ENCODE measurements around the gene SELENOO.
A peak's percentile ranks its signal among the peaks of the same experiment; 100 is the strongest.
"Not testable (repeated sequence)": the region's sequence is repeated elsewhere in the genome, so short reads cannot be mapped to it uniquely, and the experiment has no call there.

Gene SELENOO

DNA sequence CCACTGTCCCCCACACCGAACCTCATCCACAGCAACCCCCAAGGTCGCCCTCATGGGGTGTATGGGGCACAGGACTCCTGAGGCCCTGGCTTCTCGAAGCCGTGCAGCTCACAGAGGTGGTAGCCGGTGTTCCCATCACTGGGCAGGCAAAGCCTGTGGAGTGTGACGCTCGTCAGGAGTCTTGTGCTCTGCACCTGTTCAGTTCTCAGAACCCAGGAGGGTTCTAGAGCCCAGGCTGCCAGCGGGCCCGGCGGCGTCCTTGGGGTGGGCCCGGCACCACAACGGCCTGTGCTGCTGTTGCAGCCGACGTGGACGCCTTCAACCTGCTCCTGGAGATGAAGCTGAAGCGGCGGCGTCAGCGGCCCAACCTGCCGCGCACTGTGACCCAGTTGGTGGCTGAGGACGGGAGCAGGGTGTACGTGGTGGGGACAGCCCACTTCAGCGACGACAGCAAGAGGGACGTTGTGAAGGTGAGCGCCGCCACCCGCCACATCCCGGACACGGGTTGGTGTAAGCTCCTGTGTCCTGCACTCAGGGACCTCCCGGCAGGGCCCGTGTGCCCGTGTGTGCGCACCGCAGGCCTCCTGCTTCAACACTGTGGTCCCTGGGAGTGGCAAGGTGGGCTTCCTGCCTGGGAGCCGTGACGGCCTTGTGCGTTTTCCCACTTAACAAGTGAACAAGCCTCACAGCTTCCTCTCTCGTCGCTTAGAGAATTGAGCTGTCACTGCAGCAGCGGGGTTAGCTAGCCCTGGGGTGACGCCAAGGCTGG, 6.6 kb upstream of the SELENOO start:
- in situ Hi-C loops (cut with MboI; ENCODE audit: low pct_unique_long_range_greater_than_20kb, low sequenced_read_pairs), result no loop called here
- no peak for DNase-seq

- no peak for DNase-seq
- in situ Hi-C loops (cut with MboI; ENCODE audit: low pct_unique_long_range_greater_than_20kb, low sequenced_read_pairs), result no loop called here
These were observed 4.6 kb upstream of the SELENOO start for GRCh38 chr22:50196256-50196655.

DNA sequence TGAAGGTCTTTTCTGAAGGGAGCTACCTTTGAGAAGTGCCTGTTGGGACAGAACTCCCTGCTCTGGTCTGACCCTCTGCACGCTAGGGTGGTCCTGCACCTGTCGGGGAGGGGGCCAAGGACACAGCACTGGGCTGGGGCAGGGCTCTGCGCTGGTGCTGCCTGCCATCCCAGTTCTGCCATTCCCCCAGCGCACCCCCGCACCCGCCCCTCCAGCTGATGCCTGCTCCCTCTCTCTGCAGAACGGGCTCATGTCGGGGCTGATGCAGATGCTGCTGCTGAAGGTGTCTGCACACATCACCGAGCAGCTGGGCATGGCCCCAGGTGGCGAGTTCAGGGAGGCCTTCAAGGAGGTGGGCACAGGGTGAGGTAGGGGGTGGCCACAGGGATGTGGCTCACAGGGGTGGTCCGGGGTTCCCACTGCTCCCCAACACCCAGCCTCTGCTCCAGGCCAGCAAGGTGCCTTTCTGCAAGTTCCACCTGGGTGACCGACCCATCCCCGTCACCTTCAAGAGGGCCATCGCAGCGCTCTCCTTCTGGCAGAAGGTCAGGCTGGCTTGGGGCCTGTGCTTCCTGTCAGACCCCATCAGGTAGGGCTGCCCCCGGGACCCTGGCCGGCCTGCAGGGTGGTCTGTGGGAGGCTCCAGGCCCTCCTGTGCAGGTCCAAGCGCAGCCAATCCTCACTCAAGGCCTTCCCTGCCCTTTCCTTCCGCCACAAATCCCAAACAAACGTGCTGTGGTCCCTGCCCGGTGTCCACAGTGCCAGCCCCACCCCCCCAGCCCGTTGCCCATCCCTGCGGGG, 3.6 kb upstream of the SELENOO start:
- in situ Hi-C loops (cut with MboI; ENCODE audit: low pct_unique_long_range_greater_than_20kb, low sequenced_read_pairs), result no loop called here
- no peak for DNase-seq

DNA sequence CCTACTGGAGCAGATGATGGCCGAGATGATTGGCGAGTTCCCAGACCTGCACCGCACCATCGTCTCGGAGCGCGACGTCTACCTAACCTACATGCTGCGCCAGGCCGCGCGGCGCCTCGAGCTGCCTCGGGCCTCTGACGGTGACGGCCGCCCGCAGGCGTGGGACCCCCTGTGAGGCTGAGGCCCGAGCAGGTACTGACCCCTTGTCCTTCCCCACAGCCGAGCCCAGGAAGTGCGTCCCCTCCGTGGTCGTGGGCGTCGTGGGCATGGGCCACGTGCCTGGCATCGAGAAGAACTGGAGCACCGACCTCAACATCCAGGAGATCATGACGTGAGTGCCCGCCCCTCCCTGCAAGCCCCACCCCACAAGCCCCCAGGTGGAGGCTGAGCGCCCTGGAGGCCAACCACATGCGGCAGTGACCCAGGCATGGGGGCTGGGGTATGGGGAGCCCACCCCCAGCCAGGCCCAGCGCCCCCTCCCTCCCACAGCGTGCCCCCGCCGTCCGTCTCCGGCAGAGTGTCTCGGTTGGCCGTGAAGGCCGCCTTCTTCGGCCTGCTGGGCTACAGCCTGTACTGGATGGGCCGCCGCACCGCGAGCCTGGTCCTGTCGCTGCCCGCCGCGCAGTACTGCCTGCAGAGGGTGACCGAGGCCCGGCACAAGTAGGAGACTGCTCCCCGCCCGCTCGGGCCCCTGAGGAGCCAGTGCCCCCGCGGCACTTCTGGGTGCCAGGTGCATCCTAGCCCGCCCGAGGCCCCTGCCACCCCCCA, 2.8 kb upstream of the SELENOO start:
- DNase-seq, result no peak
- in situ Hi-C loops (cut with MboI; ENCODE audit: low pct_unique_long_range_greater_than_20kb, low sequenced_read_pairs), result no loop called here

GRCh38 chr22:50198624-50199017, 2.2 kb upstream of the SELENOO start:
- DNase-seq, result no peak
- in situ Hi-C loops (cut with MboI; ENCODE audit: low pct_unique_long_range_greater_than_20kb, low sequenced_read_pairs), result no loop called here

DNA sequence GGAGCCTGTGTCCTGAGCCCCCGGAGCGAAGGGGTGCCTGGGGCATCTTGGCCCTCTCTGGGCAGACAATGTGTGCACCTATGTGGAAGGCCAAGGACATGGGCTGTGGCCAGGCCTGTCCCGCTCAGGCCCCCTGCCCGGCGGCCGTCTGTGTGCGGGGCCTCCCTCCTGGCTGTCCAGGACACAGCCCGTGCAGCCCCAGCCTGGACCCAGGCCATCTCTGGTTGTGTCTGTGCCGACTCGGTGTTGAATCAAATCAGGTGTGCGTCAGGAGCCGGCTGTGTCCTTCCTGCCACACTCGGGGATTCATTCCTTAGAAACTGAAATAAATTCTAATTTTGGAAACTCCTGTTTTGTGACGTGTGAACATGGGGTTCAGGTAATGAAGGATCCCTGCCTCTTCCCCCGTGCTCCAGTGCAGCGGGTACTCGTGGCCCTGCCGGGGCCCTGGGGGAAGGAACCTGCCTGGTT, 1.5 kb upstream of the SELENOO start:
- no peak for DNase-seq
- in situ Hi-C loops (cut with MboI; ENCODE audit: low pct_unique_long_range_greater_than_20kb, low sequenced_read_pairs), result no loop called here

DNA sequence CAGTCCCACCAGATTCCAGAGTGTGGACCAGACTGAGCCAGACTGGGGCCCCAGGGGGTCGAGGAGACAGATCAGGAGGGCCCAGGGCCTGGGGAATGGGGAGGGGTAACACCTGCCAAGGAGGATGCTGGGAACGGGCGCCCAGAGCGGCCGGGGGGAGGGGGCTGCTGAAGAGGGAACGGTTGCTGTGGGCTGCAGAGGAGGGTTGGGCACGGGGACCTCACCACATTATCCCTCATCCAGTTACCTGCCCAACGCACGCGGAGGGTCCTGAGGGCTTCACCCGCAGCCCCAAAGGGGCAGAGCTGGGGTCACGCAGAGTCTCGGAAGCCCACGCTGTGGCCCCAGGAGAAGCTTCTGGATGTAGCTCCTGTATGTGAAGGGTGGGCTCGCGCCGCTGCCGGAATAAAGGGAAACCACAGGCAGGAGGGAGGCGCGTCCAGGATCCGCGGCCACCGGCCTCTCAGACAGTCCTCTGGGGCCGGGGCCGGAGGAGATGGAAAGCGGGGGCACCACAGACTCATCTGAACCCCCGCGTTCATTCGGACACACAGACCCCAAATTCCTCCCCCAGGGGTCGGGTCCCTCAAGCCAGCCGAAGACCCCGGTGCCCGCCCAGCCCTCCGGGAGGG, 866 bp upstream of the SELENOO start:
- peak; percentile 45 for DNase-seq
- in situ Hi-C loops (cut with MboI; ENCODE audit: low pct_unique_long_range_greater_than_20kb, low sequenced_read_pairs), result loop anchor here (10.0 kb wide), 2 partner anchors 45 to 265 kb away; no protein-coding TSS in a partner anchor

DNA sequence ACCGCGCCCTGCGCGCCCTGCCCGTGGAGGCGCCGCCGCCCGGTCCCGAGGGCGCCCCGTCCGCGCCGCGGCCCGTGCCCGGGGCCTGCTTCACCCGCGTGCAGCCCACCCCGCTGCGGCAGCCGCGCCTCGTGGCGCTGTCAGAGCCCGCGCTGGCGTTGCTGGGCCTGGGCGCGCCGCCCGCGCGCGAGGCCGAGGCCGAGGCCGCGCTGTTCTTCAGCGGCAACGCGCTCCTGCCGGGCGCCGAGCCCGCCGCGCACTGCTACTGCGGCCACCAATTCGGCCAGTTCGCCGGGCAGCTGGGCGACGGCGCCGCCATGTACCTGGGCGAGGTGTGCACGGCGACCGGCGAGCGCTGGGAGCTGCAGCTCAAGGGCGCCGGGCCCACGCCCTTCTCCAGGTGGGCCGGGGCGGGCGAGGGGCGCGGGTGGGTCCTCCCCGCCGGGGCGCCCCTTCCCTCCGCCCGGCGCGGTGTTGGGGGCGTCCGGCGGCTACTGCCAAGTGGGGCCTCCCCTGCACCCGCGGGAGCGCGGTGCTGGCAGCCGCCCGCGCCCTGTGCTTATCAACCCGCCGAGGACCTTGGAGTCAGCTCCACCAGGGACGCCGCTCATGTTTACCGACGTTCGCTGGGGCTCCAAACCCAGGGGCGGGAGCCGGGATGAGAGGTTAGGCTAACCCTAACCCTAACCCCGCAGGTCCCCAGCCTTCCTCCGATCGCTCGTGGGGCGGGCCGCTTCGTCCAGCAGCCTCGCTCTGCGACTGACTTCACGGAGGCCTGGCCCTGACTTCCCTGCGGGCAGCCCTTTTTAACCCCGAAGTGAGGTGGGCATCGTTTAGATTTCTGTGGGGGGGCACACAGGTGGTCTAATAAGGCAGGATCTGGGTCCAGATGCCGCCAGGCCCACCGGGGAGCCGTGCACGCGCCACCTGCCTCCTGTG, 649 bp downstream of the SELENOO start:
- in situ Hi-C loops (cut with MboI; ENCODE audit: low pct_unique_long_range_greater_than_20kb, low sequenced_read_pairs), result loop anchor here (10.0 kb wide), 2 partner anchors 47 to 267 kb away; no protein-coding TSS in a partner anchor
- DNase-seq, result no peak

DNA sequence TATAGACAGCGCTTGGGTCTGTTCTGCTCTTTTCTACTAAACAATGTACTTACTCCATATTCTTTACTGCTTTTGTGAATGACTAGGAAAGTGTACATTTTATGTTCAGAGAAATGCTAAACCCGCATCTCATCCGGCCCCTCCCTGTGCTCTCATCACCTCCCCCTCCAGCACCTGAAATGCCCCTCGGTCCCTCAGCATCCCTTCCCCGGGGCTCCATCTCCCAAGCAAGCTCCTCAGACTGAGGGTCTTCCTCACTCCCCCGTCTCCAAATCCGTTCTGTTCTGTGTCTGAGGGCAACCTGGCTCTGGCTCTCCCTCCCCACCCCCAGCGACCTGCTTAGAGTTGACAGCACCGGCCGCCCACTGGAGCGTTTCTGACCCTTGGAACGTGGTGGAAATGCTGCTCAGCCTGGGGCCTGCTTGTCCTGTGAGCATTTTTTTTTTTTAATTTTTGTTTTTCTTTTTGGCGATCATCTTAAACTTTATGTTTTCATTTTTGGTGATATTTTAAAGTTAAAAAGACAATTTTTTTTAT, 1.4 kb downstream of the SELENOO start:
- in situ Hi-C loops (cut with MboI; ENCODE audit: low pct_unique_long_range_greater_than_20kb, low sequenced_read_pairs), result loop anchor here (10.0 kb wide), 2 partner anchors 47 to 267 kb away; no protein-coding TSS in a partner anchor
- no peak for DNase-seq

GRCh38 chr22:50203288-50203687, 2.5 kb downstream of the SELENOO start:
- in situ Hi-C loops (cut with MboI; ENCODE audit: low pct_unique_long_range_greater_than_20kb, low sequenced_read_pairs), result loop anchor here (10.0 kb wide), 2 partner anchors 48 to 268 kb away; no protein-coding TSS in a partner anchor
- DNase-seq, result no peak

DNA sequence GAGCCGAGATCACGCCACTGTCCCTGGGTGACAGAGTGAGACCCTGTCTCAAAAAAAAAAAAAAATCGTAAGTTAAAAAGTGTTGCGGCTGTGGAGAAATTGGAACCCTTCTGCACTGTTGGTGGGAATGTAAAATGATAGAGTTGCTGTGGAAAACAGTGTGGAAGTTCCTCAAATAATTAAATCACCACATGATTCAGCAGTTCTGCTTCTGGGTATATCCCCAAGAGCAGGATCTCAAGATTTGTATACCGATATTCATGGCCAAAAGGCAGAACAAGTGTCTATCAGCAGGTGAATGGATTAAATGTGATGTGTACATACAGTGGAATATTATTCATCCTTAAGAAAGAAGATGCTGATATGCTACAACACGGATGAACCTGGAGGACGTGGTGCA, 3.8 kb downstream of the SELENOO start:
- in situ Hi-C loops (cut with MboI; ENCODE audit: low pct_unique_long_range_greater_than_20kb, low sequenced_read_pairs), result loop anchor here (10.0 kb wide), 2 partner anchors 50 to 270 kb away; no protein-coding TSS in a partner anchor
- no peak for DNase-seq

GRCh38 chr22:50204998-50205397, 4.2 kb downstream of the SELENOO start:
- in situ Hi-C loops (cut with MboI; ENCODE audit: low pct_unique_long_range_greater_than_20kb, low sequenced_read_pairs), result loop anchor here (10.0 kb wide), 2 partner anchors 50 to 270 kb away; no protein-coding TSS in a partner anchor
- DNase-seq, result not testable (repeated sequence)

- DNase-seq, result no peak
- in situ Hi-C loops (cut with MboI; ENCODE audit: low pct_unique_long_range_greater_than_20kb, low sequenced_read_pairs), result loop anchor here (10.0 kb wide), 2 partner anchors 51 to 271 kb away; no protein-coding TSS in a partner anchor
These were observed 5.2 kb downstream of the SELENOO start for GRCh38 chr22:50205781-50206569.

- in situ Hi-C loops (cut with MboI; ENCODE audit: low pct_unique_long_range_greater_than_20kb, low sequenced_read_pairs), result loop anchor here (10.0 kb wide), 2 partner anchors 52 to 272 kb away; no protein-coding TSS in a partner anchor
- DNase-seq, result peak; percentile 52
These were observed 5.8 kb downstream of the SELENOO start for GRCh38 chr22:50206599-50206998.

GRCh38 chr22:50207383-50208140, 6.8 kb downstream of the SELENOO start:
- in situ Hi-C loops (cut with MboI; ENCODE audit: low pct_unique_long_range_greater_than_20kb, low sequenced_read_pairs), result loop anchor here (10.0 kb wide), 2 partner anchors 53 to 273 kb away; no protein-coding TSS in a partner anchor
- no peak for DNase-seq

GRCh38 chr22:50208430-50208938, 7.7 kb downstream of the SELENOO start:
- in situ Hi-C loops (cut with MboI; ENCODE audit: low pct_unique_long_range_greater_than_20kb, low sequenced_read_pairs), result loop anchor here (10.0 kb wide), 2 partner anchors 54 to 274 kb away; no protein-coding TSS in a partner anchor
- DNase-seq, result no peak

Data from KBM-7 (cell line).